ENCODE data around the gene AGPAT2.

DNA sequence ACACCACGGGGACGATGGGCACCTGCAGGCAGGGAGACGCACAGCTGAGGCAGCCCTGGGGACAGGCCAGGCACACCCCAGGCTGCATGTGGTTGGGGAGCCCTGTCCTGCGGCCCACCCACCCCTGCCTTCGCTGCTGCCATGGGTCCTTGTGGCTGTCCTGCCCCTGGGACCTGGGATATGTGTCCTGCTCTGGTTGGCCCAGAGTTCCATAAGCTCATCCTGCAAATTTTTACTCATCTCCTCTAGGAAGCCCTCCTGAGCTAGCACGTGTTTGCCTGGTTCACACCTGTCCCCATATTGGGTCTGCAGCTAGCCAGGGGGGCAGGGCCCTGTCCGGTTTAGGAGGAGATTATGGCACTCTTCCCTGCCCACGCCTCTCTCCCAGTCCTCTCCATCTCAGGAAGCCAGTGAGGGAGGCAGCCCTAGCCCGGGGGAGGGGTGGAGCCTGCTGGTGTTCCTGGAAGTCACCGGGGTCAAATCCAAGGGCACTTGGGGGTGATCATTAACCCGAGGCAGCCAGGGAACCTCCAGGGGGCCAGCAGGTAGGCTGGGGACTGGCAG lies 12.4 kb downstream of the AGPAT2 start:
- TF ChIP-seq, protein P1, sequence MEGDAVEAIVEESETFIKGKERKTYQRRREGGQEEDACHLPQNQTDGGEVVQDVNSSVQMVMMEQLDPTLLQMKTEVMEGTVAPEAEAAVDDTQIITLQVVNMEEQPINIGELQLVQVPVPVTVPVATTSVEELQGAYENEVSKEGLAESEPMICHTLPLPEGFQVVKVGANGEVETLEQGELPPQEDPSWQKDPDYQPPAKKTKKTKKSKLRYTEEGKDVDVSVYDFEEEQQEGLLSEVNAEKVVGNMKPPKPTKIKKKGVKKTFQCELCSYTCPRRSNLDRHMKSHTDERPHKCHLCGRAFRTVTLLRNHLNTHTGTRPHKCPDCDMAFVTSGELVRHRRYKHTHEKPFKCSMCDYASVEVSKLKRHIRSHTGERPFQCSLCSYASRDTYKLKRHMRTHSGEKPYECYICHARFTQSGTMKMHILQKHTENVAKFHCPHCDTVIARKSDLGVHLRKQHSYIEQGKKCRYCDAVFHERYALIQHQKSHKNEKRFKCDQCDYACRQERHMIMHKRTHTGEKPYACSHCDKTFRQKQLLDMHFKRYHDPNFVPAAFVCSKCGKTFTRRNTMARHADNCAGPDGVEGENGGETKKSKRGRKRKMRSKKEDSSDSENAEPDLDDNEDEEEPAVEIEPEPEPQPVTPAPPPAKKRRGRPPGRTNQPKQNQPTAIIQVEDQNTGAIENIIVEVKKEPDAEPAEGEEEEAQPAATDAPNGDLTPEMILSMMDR (IDR thresholded peaks at IDR 0.05) = no peak
- no peak for TF ChIP-seq POLR2AphosphoS5 (IDR thresholded peaks at IDR 0.05)

Data from gastroesophageal sphincter (tissue), 3 donors.